ENCODE measurements around the gene IREB2. TPM values are rescaled to one million over a fixed set of nuclear protein-coding genes. Genes with fewer than 3 reads are reported as not detected.

Gene IREB2
- total and polyA plus RNA-seq, 4 experiments from 2014 or later: 7.6 to 71.9 (median 42.2) TPM

- Histone ChIP-seq H3K27me3 (ENCODE audit: insufficient read depth, low read length) (no peaks in the 10 kb centered on the region), H3K36me3 (ENCODE audit: insufficient read depth, low read length) (peaks cover 4% of the 10 kb centered on the region), H3K27ac (ENCODE audit: low read depth, low read length) (no peak overlapping the region), H3K9me3 (ENCODE audit: control insufficient read depth in 1 of 2, low read length in 2 of 2) (no peaks in the 10 kb centered on the region), H3K4me3 (ENCODE audit: low read length in 2 of 2) (no peak overlapping the region), H3K4me1 (ENCODE audit: insufficient read depth, low read length) (peaks cover 48% of the 10 kb centered on the region)
- CTCF ChIA-PET (ENCODE audit: partially characterized antibody): interaction anchor here (1.2 to 2.0 kb wide), 3 partner anchors 11 to 59 kb away, joined by 3 to 7 read pairs (median 3); no protein-coding TSS in a partner anchor
- DNase-seq: no peak
- no peaks in the 10 kb centered on the region for H3K9me3 Mint-ChIP-seq
- intact Hi-C loops (cut with micrococcal nuclease): no loop called here
- peak overlapping the region in 1 of 8 donors; percentile 42 for H3K4me3 Mint-ChIP-seq
- H3K36me3 Mint-ChIP-seq: peaks cover 21 to 36% of the 10 kb centered on the region in 2 donors
- no peaks in the 10 kb centered on the region for H3K27me3 Mint-ChIP-seq
- POLR2A ChIA-PET (ENCODE audit: partially characterized antibody): interaction anchor here (0.8 to 4.5 kb wide), 4 partner anchors 9 to 90 kb away, joined by 3 to 23 read pairs (median 3); partner anchors contain the start of genes IREB2 and PSMA4
- peak overlapping the region in 3 of 7 donors; percentile 68 to 78 (median 72) for H3K27ac Mint-ChIP-seq
- peaks cover 57 to 88% (median 75%) of the 10 kb centered on the region in 4 donors for H3K4me1 Mint-ChIP-seq
These were observed 12.4 kb downstream of the IREB2 start for GRCh38 chr15:78450285-78450858.

- POLR2A ChIA-PET (ENCODE audit: partially characterized antibody): no interaction called here
- H3K4me3 Mint-ChIP-seq: peak overlapping the region in 3 of 8 donors; percentile 2 to 27 (median 15)
- CTCF ChIA-PET (ENCODE audit: partially characterized antibody): no interaction called here
- intact Hi-C loops (cut with micrococcal nuclease): no loop called here
- DNase-seq: no peak
- peaks cover 6 to 22% of the 10 kb centered on the region in 2 donors for H3K36me3 Mint-ChIP-seq
- Histone ChIP-seq H3K9me3 (ENCODE audit: control insufficient read depth in 1 of 2, low read length in 2 of 2) (no peaks in the 10 kb centered on the region), H3K4me1 (ENCODE audit: insufficient read depth, low read length) (peaks cover 69% of the 10 kb centered on the region), H3K4me3 (ENCODE audit: low read length in 2 of 2) (no peak overlapping the region), H3K27me3 (ENCODE audit: insufficient read depth, low read length) (no peaks in the 10 kb centered on the region), H3K27ac (ENCODE audit: low read depth, low read length) (no peak overlapping the region), H3K36me3 (ENCODE audit: insufficient read depth, low read length) (no peaks in the 10 kb centered on the region)
- H3K9me3 Mint-ChIP-seq: no peaks in the 10 kb centered on the region
- no peaks in the 10 kb centered on the region for H3K27me3 Mint-ChIP-seq
- H3K4me1 Mint-ChIP-seq: peaks cover 65 to 90% (median 77%) of the 10 kb centered on the region in 4 donors
- H3K27ac Mint-ChIP-seq: peak overlapping the region in 2 of 7 donors; percentile 2 to 30
These were observed 14.5 kb downstream of the IREB2 start for GRCh38 chr15:78452485-78452884.

- Mint-ChIP-seq H3K9me3 (no peaks in the 10 kb centered on the region), H3K27ac (peak overlapping the region in 4 of 7 donors; percentile 61 to 80 (median 65)), H3K4me1 (peaks cover 68 to 92% (median 80%) of the 10 kb centered on the region in 4 donors), H3K4me3 (peak overlapping the region in 3 of 8 donors; percentile 2 to 69 (median 6)), H3K36me3 (peaks cover 6 to 21% of the 10 kb centered on the region in 2 donors), H3K27me3 (no peaks in the 10 kb centered on the region)
- DNase-seq: no peak
- POLR2A ChIA-PET (ENCODE audit: partially characterized antibody): no interaction called here
- Histone ChIP-seq H3K36me3 (ENCODE audit: insufficient read depth, low read length) (no peaks in the 10 kb centered on the region), H3K4me3 (ENCODE audit: low read length in 2 of 2) (no peak overlapping the region), H3K27me3 (ENCODE audit: insufficient read depth, low read length) (no peaks in the 10 kb centered on the region), H3K27ac (ENCODE audit: low read depth, low read length) (no peak overlapping the region), H3K4me1 (ENCODE audit: insufficient read depth, low read length) (peaks cover 74% of the 10 kb centered on the region), H3K9me3 (ENCODE audit: control insufficient read depth in 1 of 2, low read length in 2 of 2) (no peaks in the 10 kb centered on the region)
- CTCF ChIA-PET (ENCODE audit: partially characterized antibody): no interaction called here
- intact Hi-C loops (cut with micrococcal nuclease): no loop called here
These were observed 15.4 kb downstream of the IREB2 start for GRCh38 chr15:78453447-78453846.

GRCh38 chr15:78454992-78455391 is 17.0 kb downstream of the IREB2 start:
- no peak overlapping the region for H3K27ac ChIP-seq (ENCODE audit: low read depth, low read length)
- H3K4me1 Mint-ChIP-seq: peaks cover 63 to 89% (median 76%) of the 10 kb centered on the region in 4 donors

GRCh38 chr15:78455749-78456148 is 17.7 kb downstream of the IREB2 start:
- peak overlapping the region in 4 of 7 donors; percentile 49 to 71 (median 64) for H3K27ac Mint-ChIP-seq
- intact Hi-C loops (cut with micrococcal nuclease): no loop called here
- peaks cover 58 to 88% (median 75%) of the 10 kb centered on the region in 4 donors for H3K4me1 Mint-ChIP-seq
- ChIA-PET POLR2A (ENCODE audit: partially characterized antibody) (no interaction called here), CTCF (ENCODE audit: partially characterized antibody) (no interaction called here)
- peak in 1 of 5 donors; percentile 31 for DNase-seq
- H3K9me3 Mint-ChIP-seq: no peaks in the 10 kb centered on the region
- Histone ChIP-seq H3K27me3 (ENCODE audit: insufficient read depth, low read length) (no peaks in the 10 kb centered on the region), H3K4me1 (ENCODE audit: insufficient read depth, low read length) (peaks cover 86% of the 10 kb centered on the region), H3K4me3 (ENCODE audit: low read length in 2 of 2) (no peak overlapping the region), H3K36me3 (ENCODE audit: insufficient read depth, low read length) (no peaks in the 10 kb centered on the region), H3K9me3 (ENCODE audit: control insufficient read depth in 1 of 2, low read length in 2 of 2) (no peaks in the 10 kb centered on the region), H3K27ac (ENCODE audit: low read depth, low read length) (no peak overlapping the region)
- H3K4me3 Mint-ChIP-seq: peak overlapping the region in 5 of 8 donors; percentile 3 to 37 (median 17)
- no peaks in the 10 kb centered on the region for H3K27me3 Mint-ChIP-seq
- H3K36me3 Mint-ChIP-seq: peaks cover 0 to 11% of the 10 kb centered on the region in 2 donors

More at GRCh38 chr15:78454992-78455391, 17.0 kb downstream of the IREB2 start:
- POLR2A ChIA-PET (ENCODE audit: partially characterized antibody): no interaction called here
- H3K36me3 Mint-ChIP-seq: peaks cover 6 to 14% of the 10 kb centered on the region in 2 donors
- no peaks in the 10 kb centered on the region for H3K36me3 ChIP-seq (ENCODE audit: insufficient read depth, low read length)
- H3K27me3 ChIP-seq (ENCODE audit: insufficient read depth, low read length): no peaks in the 10 kb centered on the region
- intact Hi-C loops (cut with micrococcal nuclease): no loop called here
- H3K4me1 ChIP-seq (ENCODE audit: insufficient read depth, low read length): peaks cover 78% of the 10 kb centered on the region
- H3K4me3 ChIP-seq (ENCODE audit: low read length in 2 of 2): no peak overlapping the region
- H3K4me3 Mint-ChIP-seq: peak overlapping the region in 3 of 8 donors; percentile 11 to 73 (median 13)
- H3K9me3 Mint-ChIP-seq: no peaks in the 10 kb centered on the region
- H3K9me3 ChIP-seq (ENCODE audit: control insufficient read depth in 1 of 2, low read length in 2 of 2): no peaks in the 10 kb centered on the region
- CTCF ChIA-PET (ENCODE audit: partially characterized antibody): no interaction called here
- no peaks in the 10 kb centered on the region for H3K27me3 Mint-ChIP-seq
- H3K27ac Mint-ChIP-seq: peak overlapping the region in 4 of 7 donors; percentile 2 to 80 (median 40)
- DNase-seq: no peak

- Histone ChIP-seq H3K4me1 (ENCODE audit: insufficient read depth, low read length) (peaks cover 91% of the 10 kb centered on the region), H3K27me3 (ENCODE audit: insufficient read depth, low read length) (no peaks in the 10 kb centered on the region), H3K9me3 (ENCODE audit: control insufficient read depth in 1 of 2, low read length in 2 of 2) (no peaks in the 10 kb centered on the region), H3K4me3 (ENCODE audit: low read length in 2 of 2) (no peak overlapping the region), H3K36me3 (ENCODE audit: insufficient read depth, low read length) (no peaks in the 10 kb centered on the region), H3K27ac (ENCODE audit: low read depth, low read length) (no peak overlapping the region)
- intact Hi-C loops (cut with micrococcal nuclease): no loop called here
- Mint-ChIP-seq H3K36me3 (peaks cover 0 to 15% of the 10 kb centered on the region in 2 donors), H3K27me3 (no peaks in the 10 kb centered on the region), H3K9me3 (no peaks in the 10 kb centered on the region), H3K27ac (peak overlapping the region in 5 of 7 donors; percentile 34 to 74 (median 68)), H3K4me1 (peaks cover 65 to 94% (median 82%) of the 10 kb centered on the region in 4 donors), H3K4me3 (peak overlapping the region in 5 of 8 donors; percentile 3 to 28 (median 17))
- DNase-seq: no peak
- ChIA-PET CTCF (ENCODE audit: partially characterized antibody) (no interaction called here), POLR2A (ENCODE audit: partially characterized antibody) (no interaction called here)
These were observed 18.4 kb downstream of the IREB2 start for GRCh38 chr15:78456426-78456825.

GRCh38 chr15:78457101-78457500 is 19.1 kb downstream of the IREB2 start:
- Mint-ChIP-seq H3K4me1 (peaks cover 65 to 96% (median 83%) of the 10 kb centered on the region in 4 donors), H3K36me3 (peaks cover 0 to 17% of the 10 kb centered on the region in 2 donors), H3K4me3 (peak overlapping the region in 5 of 8 donors; percentile 1 to 64 (median 40)), H3K27ac (peak overlapping the region in 6 of 7 donors; percentile 23 to 74 (median 51)), H3K27me3 (no peaks in the 10 kb centered on the region), H3K9me3 (no peaks in the 10 kb centered on the region)
- intact Hi-C loops (cut with micrococcal nuclease): no loop called here
- Histone ChIP-seq H3K9me3 (ENCODE audit: control insufficient read depth in 1 of 2, low read length in 2 of 2) (no peaks in the 10 kb centered on the region), H3K4me1 (ENCODE audit: insufficient read depth, low read length) (peaks cover 87% of the 10 kb centered on the region), H3K27ac (ENCODE audit: low read depth, low read length) (no peak overlapping the region), H3K27me3 (ENCODE audit: insufficient read depth, low read length) (no peaks in the 10 kb centered on the region), H3K36me3 (ENCODE audit: insufficient read depth, low read length) (no peaks in the 10 kb centered on the region), H3K4me3 (ENCODE audit: low read length in 2 of 2) (no peak overlapping the region)
- POLR2A ChIA-PET (ENCODE audit: partially characterized antibody): interaction anchor here (6.1 kb wide), 1 partner anchor 19 kb away, joined by 38 read pairs; the partner anchor contains the start of gene IREB2
- CTCF ChIA-PET (ENCODE audit: partially characterized antibody): no interaction called here
- DNase-seq: no peak

Data from CD4-positive, alpha-beta memory T cell (primary cell).